SKM-1 (cell line): ENCODE results near the gene AKAP8.
"Not testable (repeated sequence)": the region's sequence is repeated elsewhere in the genome, so short reads cannot be mapped to it uniquely, and the experiment has no call there.

Experiments
- DNase-seq: peaks from one replicate; lab custom pipeline; 2025; ENCODE audit not compliant: unreplicated experiment; lab: John Stamatoyannopoulos, UW

The AKAP8 gene

GRCh38 chr19:15379083-15379998 lies at the start of gene AKAP8:
AKAP8 (minus strand) TSS chr19:15379787; CDS start chr19:15379731, 56 bp downstream.
- peak; percentile 91 for DNase-seq

- DNase-seq, result no peak
Observed at GRCh38 chr19:15427991-15428471, 48.4 kb upstream of the AKAP8 start.

GRCh38 chr19:15427350-15427700 lies 47.7 kb upstream of the AKAP8 start:
- no peak for DNase-seq

GRCh38 chr19:15426485-15427349 lies 47.1 kb upstream of the AKAP8 start:
- DNase-seq, result no peak

- DNase-seq, result no peak
Observed at GRCh38 chr19:15425321-15425950, 45.8 kb upstream of the AKAP8 start.

GRCh38 chr19:15424692-15425272 lies 45.2 kb upstream of the AKAP8 start:
- DNase-seq, result no peak

- no peak for DNase-seq
Observed at GRCh38 chr19:15424121-15424520, 44.5 kb upstream of the AKAP8 start.

- DNase-seq, result no peak
Observed at GRCh38 chr19:15423130-15423529, 43.5 kb upstream of the AKAP8 start.

GRCh38 chr19:15422296-15423075 lies 42.9 kb upstream of the AKAP8 start:
- no peak for DNase-seq

- DNase-seq, result no peak
Observed at GRCh38 chr19:15421721-15422260, 42.2 kb upstream of the AKAP8 start.

- no peak for DNase-seq
Observed at GRCh38 chr19:15421136-15421695, 41.6 kb upstream of the AKAP8 start.

GRCh38 chr19:15419413-15420025 lies 39.9 kb upstream of the AKAP8 start:
- no peak for DNase-seq

- DNase-seq, result peak; percentile 100
Observed at GRCh38 chr19:15418579-15419412, 39.2 kb upstream of the AKAP8 start, which contains the start of gene AKAP8L. AKAP8L (minus strand) TSS chr19:15418988; CDS start chr19:15418923, 65 bp downstream.

GRCh38 chr19:15418231-15418578 lies 38.6 kb upstream of the AKAP8 start:
- DNase-seq, result no peak

- DNase-seq, result no peak
Observed at GRCh38 chr19:15417699-15418098, 38.1 kb upstream of the AKAP8 start.

GRCh38 chr19:15412832-15413231 lies 33.2 kb upstream of the AKAP8 start:
- DNase-seq, result no peak

- not testable (repeated sequence) for DNase-seq
Observed at GRCh38 chr19:15411351-15411750, 31.8 kb upstream of the AKAP8 start.

GRCh38 chr19:15404780-15405211 lies 25.2 kb upstream of the AKAP8 start:
- no peak for DNase-seq
